ENCODE data around the gene PDE4C.
"Not testable (repeated sequence)": the region's sequence is repeated elsewhere in the genome, so short reads cannot be mapped to it uniquely, and the experiment has no call there.

The PDE4C gene

DNA sequence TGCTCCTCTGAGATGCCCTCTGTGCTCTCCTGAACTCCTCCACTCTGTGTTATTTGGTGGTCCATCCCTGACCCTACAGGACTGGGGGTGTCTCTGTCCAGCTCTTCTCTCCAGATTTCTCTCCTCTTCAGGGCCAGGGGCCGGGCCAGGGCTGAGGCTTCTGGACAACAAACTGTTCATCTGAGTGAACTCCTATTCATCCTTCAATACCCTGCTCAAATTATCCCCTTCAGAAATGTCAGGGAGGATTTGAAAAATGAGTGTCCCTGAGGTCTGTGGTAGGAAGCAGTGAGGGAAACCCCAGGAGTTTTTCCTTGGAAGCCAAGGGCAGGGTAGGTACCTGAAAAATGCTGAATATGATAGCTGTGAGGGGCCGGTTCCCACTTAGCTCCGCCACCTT is 7.6 kb downstream of the PDE4C start:
- no peak overlapping the region for H3K4me3 ChIP-seq (ENCODE audit: control insufficient read depth, low read depth, low read length)
- DNase-seq (ENCODE audit: low read depth) = no peak
- TF ChIP-seq, protein P1, sequence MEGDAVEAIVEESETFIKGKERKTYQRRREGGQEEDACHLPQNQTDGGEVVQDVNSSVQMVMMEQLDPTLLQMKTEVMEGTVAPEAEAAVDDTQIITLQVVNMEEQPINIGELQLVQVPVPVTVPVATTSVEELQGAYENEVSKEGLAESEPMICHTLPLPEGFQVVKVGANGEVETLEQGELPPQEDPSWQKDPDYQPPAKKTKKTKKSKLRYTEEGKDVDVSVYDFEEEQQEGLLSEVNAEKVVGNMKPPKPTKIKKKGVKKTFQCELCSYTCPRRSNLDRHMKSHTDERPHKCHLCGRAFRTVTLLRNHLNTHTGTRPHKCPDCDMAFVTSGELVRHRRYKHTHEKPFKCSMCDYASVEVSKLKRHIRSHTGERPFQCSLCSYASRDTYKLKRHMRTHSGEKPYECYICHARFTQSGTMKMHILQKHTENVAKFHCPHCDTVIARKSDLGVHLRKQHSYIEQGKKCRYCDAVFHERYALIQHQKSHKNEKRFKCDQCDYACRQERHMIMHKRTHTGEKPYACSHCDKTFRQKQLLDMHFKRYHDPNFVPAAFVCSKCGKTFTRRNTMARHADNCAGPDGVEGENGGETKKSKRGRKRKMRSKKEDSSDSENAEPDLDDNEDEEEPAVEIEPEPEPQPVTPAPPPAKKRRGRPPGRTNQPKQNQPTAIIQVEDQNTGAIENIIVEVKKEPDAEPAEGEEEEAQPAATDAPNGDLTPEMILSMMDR (conservative IDR thresholded peaks at IDR 0.05; ENCODE audit: control insufficient read depth, insufficient read depth, low read depth, low read length) = no peak

DNA sequence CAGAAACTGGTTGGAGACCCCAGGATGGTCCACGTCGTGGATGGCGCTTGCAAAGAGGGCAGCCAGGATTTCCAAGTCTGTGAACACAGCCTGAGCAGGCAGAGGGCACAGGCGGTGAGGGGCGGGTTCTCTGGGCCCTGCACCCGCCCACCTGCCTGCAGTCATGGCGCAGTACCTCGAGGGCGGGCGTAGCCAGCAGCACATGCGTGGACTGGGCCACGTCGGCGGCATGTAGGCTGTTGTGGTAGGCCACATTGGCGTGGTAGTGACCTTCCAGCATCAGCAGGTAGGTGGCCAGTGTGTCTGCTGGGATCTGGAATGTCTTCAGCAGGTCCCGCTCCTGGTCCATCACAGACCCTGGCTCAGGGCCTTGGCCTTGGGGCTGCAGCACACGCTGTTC is 8.1 kb downstream of the PDE4C start:
- H3K4me3 ChIP-seq (ENCODE audit: control insufficient read depth, low read depth, low read length) = no peak overlapping the region
- DNase-seq (ENCODE audit: low read depth) = no peak
- TF ChIP-seq, protein P1 (conservative IDR thresholded peaks at IDR 0.05; ENCODE audit: control insufficient read depth, insufficient read depth, low read depth, low read length) = no peak

DNA sequence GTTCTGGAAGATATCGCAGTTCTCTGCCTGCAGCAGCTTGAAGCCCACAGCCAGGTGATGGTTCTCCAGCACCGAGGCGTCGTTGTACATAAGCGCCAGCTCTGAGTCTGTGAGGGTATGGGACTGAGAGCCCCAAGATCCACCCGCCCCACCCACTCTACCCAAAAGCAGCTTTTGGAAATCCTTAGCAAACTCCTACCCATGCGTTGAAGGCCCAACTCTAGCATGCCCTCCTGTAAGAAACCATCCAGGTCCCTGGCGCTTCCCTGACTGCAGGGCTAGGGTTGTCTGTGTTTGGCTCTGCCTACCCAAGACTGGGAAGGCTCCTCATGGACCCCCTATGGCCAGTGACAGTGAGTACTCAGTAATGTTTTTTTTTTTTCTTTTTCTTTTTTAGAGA is 9.4 kb downstream of the PDE4C start:
- DNase-seq (ENCODE audit: low read depth) = no peak
- no peak overlapping the region for H3K4me3 ChIP-seq (ENCODE audit: control insufficient read depth, low read depth, low read length)
- TF ChIP-seq, protein P1 (conservative IDR thresholded peaks at IDR 0.05; ENCODE audit: control insufficient read depth, insufficient read depth, low read depth, low read length) = no peak

DNA sequence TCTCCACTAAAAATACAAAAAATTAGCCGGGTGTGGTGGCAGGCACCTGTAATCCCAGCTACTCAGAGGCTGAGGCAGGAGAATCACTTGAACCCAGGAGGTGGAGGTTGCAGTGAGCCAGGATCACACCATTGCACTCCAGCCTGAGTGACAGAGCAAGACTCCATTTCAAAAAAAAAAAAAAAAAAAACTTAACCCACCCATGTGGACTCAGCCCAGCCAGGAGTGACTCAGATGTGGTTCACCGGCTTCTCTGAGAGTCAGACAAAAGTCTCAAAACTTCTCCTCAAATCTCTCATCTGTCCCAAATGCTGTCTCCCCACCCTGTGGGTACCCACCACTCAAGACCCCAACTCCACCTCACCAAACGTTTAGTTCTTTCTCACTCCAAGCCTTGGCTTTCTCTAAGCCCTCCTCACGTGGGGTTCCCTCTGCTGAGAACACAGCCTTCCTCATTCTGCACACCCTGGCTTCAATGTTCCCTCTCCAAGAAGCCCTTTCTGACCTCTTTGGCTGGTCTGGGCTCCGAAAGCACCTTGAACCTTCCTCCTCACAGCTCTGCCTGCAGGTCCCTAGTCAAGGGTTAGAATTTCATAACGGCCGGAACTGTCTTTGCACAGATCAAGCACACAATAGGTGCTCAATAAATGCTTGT is 11.3 kb downstream of the PDE4C start:
- TF ChIP-seq, protein P1 (conservative IDR thresholded peaks at IDR 0.05; ENCODE audit: control insufficient read depth, insufficient read depth, low read depth, low read length) = no peak
- no peak overlapping the region for H3K4me3 ChIP-seq (ENCODE audit: control insufficient read depth, low read depth, low read length)
- DNase-seq (ENCODE audit: low read depth) = peak; percentile 67

DNA sequence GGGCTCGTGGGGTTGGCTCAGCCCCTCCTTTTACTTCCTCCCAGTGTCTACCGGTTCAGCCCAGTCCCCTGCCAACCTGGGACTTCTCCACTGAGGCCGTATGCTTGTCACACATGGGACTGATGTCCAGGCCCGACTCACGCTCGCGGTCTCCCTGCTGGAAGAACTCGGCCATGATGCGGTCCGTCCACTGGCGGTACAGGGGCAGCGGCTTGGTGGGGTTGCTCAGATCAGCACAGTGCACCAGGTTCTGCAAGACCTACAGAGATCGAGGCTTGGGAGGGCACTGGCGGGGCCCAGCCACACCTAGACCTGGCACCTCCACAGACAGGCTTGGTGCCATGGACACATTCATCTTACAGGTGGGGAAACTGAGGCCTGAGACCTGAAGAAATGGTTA is 14.6 kb downstream of the PDE4C start:
- TF ChIP-seq, protein P1 (conservative IDR thresholded peaks at IDR 0.05; ENCODE audit: control insufficient read depth, insufficient read depth, low read depth, low read length) = no peak
- H3K4me3 ChIP-seq (ENCODE audit: control insufficient read depth, low read depth, low read length) = no peak overlapping the region
- DNase-seq (ENCODE audit: low read depth) = no peak

DNA sequence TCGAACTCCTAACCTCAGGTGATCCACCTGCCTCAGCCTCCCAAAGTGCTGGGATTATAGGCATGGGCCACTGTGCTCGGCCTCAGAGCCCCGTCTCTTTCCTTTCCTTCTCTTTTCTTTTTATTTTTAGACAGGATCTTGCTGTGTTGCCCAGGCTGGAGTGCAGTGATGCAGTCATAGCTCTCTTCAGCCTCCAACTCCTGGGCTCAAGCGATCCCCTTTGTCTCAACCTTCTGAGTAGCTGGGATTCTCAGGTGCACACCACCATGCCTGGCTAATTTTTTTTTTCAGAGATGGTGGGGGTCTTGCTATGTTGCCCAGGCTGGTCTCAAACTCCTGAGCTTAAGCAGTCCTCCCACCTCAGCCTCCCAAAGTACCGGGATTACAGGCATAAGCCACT is 16.3 kb downstream of the PDE4C start:
- DNase-seq (ENCODE audit: low read depth); H3K4me3 ChIP-seq (ENCODE audit: control insufficient read depth, low read depth, low read length): not testable (repeated sequence)

DNA sequence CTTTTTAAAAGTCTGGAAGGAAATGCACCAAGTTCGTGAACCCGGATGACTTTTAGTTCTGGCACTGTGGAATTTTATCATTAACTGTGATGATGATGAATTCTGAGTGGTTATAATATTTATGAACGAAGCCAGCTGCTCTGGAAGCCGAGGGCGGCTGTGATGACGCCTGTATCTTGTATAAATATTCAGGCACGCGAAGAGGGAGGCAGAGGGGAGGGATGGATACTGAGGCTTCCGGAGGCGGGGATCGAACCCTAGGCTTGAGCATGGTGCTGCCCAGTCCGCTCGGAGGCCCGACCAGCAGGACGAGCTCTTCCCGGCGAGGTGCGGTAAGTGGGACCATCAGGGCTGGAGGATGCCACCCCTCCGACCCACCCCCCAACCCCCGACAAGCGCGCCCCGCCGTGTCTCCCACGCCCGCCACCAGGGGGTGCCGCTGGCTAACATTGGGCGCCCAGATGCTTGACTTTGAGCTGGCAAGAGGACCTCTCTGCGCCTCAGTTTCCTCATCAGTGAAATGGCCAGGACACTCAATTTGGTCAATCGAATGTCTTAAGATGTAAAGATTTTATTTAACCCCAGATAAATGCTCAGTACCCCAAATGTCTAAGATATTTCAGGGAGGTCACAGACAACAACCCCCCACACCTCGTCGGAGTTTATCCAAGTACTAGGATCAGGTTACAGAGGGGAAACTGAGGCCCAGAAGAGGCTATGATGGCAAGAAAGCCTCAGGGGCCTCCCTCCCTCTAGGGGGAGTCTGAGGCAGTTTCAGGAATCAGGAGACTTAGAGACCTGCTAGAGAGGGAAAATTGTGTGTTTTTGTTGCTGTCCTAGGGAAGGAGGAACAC is 17.9 kb downstream of the PDE4C start:
- TF ChIP-seq, protein P1 (conservative IDR thresholded peaks at IDR 0.05; ENCODE audit: control insufficient read depth, insufficient read depth, low read depth, low read length) = peak; percentile 52
- peak overlapping the region; percentile 6 for H3K4me3 ChIP-seq (ENCODE audit: control insufficient read depth, low read depth, low read length)
- peak; percentile 81 for DNase-seq (ENCODE audit: low read depth)
